ENCODE measurements around the gene PHTF1. TPM values are rescaled to one million over a fixed set of nuclear protein-coding genes. Genes with fewer than 3 reads are reported as not detected.
A peak's percentile ranks its signal among the peaks of the same experiment; 100 is the strongest.

PHTF1 gene
- total RNA-seq, 1 donor from 2014 or later: 107 TPM

DNA sequence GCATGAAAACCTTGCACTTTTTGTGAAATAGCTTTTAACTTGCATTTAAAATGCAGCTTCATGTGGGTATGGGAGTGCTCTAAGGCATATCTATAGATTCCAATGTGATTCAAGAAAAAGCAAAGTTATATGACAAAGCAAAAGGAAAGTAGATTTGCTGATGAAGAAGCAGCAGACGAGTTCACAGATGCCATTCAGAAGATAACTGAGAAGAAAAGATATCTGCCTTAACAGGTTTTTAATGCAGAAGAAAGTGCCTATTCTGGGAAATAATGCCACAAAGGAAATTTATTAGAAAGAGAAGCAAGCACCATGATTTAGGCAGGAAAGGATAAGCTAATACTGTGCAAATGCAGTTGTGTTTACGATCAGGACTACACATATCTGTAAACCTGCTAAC is 68.1 kb downstream of the PHTF1 start:
- no peak overlapping the region for H3K4me3 Mint-ChIP-seq (ENCODE audit: unreplicated experiment)
- H3K36me3 Mint-ChIP-seq (ENCODE audit: unreplicated experiment): peaks cover 38% of the 10 kb centered on the region
- no peak for DNase-seq
- no peaks in the 10 kb centered on the region for H3K4me1 Mint-ChIP-seq (ENCODE audit: low read depth, unreplicated experiment)
- no peaks in the 10 kb centered on the region for H3K27me3 Mint-ChIP-seq (ENCODE audit: unreplicated experiment)
- H3K9me3 Mint-ChIP-seq (ENCODE audit: unreplicated experiment): peaks cover 6% of the 10 kb centered on the region
- no peak overlapping the region for H3K27ac Mint-ChIP-seq (ENCODE audit: unreplicated experiment)
- TF ChIP-seq, protein P1, sequence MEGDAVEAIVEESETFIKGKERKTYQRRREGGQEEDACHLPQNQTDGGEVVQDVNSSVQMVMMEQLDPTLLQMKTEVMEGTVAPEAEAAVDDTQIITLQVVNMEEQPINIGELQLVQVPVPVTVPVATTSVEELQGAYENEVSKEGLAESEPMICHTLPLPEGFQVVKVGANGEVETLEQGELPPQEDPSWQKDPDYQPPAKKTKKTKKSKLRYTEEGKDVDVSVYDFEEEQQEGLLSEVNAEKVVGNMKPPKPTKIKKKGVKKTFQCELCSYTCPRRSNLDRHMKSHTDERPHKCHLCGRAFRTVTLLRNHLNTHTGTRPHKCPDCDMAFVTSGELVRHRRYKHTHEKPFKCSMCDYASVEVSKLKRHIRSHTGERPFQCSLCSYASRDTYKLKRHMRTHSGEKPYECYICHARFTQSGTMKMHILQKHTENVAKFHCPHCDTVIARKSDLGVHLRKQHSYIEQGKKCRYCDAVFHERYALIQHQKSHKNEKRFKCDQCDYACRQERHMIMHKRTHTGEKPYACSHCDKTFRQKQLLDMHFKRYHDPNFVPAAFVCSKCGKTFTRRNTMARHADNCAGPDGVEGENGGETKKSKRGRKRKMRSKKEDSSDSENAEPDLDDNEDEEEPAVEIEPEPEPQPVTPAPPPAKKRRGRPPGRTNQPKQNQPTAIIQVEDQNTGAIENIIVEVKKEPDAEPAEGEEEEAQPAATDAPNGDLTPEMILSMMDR (IDR thresholded peaks at IDR 0.05; ENCODE audit: partially characterized antibody, unreplicated experiment): no peak

DNA sequence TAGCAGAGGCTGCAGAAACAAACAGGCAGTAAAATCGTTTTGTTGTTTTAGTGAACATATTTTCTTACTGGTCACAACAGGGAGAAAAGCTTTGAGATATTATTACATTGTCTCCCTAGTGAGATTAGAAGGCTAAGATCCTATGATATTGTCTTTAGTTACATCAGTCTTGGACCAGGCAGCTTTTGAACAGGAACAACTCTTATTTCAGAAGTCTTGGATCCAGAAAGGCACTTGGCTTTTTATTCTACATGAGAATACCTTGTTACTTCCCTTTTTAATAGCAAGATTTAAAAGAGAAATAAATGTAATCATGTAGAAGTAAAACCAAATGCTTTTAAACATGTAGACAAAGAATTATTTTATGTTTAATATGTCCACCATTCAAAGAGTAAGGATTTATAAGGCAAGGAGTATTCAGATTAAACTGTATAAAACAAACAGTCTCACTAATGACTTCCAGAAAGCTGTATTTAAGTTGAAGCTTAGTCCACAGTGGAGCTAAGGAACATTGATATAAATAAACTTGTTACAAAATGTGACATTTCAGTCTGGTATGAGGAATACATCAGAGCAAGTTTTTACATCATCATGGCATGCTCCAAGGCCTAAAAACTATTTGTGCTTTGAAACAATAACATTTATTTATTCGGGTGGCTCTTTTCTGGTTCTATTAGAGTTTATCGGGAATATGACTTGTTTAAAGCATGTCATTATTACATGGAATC is 72.2 kb downstream of the PHTF1 start:
- Mint-ChIP-seq H3K4me3 (ENCODE audit: unreplicated experiment) (no peak overlapping the region), H3K4me1 (ENCODE audit: low read depth, unreplicated experiment) (peaks cover 7% of the 10 kb centered on the region), H3K27me3 (ENCODE audit: unreplicated experiment) (no peaks in the 10 kb centered on the region), H3K9me3 (ENCODE audit: unreplicated experiment) (no peaks in the 10 kb centered on the region), H3K36me3 (ENCODE audit: unreplicated experiment) (peaks cover 8% of the 10 kb centered on the region), H3K27ac (ENCODE audit: unreplicated experiment) (no peak overlapping the region)
- no peak for DNase-seq
- TF ChIP-seq, protein P1 (IDR thresholded peaks at IDR 0.05; ENCODE audit: partially characterized antibody, unreplicated experiment): no peak

DNA sequence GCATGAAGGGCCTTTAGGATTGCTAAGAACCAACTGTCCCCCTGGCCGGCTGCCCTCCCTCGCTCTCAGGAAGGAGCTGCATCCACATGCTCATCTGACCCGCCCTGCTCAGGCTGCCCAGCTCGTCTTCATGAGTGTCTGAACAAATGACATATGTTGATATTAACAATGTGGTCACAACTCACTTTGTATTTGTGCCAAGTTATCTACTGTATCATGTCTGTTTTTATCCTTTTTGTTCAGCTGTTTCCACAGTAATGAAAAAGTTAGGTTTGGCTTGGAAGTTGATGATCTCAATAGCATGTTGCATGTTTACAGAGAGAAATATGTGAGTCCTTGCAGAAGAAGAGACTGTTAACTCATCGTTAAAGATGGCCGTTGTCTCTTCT is 75.1 kb downstream of the PHTF1 start:
- peaks cover 2% of the 10 kb centered on the region for H3K27me3 Mint-ChIP-seq (ENCODE audit: unreplicated experiment)
- peaks cover 9% of the 10 kb centered on the region for H3K4me1 Mint-ChIP-seq (ENCODE audit: low read depth, unreplicated experiment)
- DNase-seq: peak; percentile 30
- no peak overlapping the region for H3K4me3 Mint-ChIP-seq (ENCODE audit: unreplicated experiment)
- H3K36me3 Mint-ChIP-seq (ENCODE audit: unreplicated experiment): peaks cover under 1% of the 10 kb centered on the region
- peak overlapping the region; percentile 73 for H3K27ac Mint-ChIP-seq (ENCODE audit: unreplicated experiment)
- H3K9me3 Mint-ChIP-seq (ENCODE audit: unreplicated experiment): peaks cover 3% of the 10 kb centered on the region
- TF ChIP-seq, protein P1 (IDR thresholded peaks at IDR 0.05; ENCODE audit: partially characterized antibody, unreplicated experiment): no peak

- Mint-ChIP-seq H3K4me3 (ENCODE audit: unreplicated experiment) (no peak overlapping the region), H3K9me3 (ENCODE audit: unreplicated experiment) (peaks cover 3% of the 10 kb centered on the region), H3K36me3 (ENCODE audit: unreplicated experiment) (no peaks in the 10 kb centered on the region), H3K27me3 (ENCODE audit: unreplicated experiment) (peaks cover 2% of the 10 kb centered on the region), H3K27ac (ENCODE audit: unreplicated experiment) (peak overlapping the region; percentile 0), H3K4me1 (ENCODE audit: low read depth, unreplicated experiment) (peaks cover 9% of the 10 kb centered on the region)
- DNase-seq: no peak
- TF ChIP-seq, protein P1 (IDR thresholded peaks at IDR 0.05; ENCODE audit: partially characterized antibody, unreplicated experiment): no peak
These were observed 75.7 kb downstream of the PHTF1 start for GRCh38 chr1:113683384-113684152.

Measured in glutamatergic neuron (in vitro differentiated cells).